HK-2 (cell line): ENCODE results near the gene RESP18.
A peak's percentile ranks its signal among the peaks of the same experiment; 100 is the strongest.

ENCODE experiments used
- DNase-seq: peaks from one replicate; pipeline ENCODE4 v3.0.0-alpha.2; 2018; ENCODE audit not compliant: unreplicated experiment

RESP18 gene

DNA sequence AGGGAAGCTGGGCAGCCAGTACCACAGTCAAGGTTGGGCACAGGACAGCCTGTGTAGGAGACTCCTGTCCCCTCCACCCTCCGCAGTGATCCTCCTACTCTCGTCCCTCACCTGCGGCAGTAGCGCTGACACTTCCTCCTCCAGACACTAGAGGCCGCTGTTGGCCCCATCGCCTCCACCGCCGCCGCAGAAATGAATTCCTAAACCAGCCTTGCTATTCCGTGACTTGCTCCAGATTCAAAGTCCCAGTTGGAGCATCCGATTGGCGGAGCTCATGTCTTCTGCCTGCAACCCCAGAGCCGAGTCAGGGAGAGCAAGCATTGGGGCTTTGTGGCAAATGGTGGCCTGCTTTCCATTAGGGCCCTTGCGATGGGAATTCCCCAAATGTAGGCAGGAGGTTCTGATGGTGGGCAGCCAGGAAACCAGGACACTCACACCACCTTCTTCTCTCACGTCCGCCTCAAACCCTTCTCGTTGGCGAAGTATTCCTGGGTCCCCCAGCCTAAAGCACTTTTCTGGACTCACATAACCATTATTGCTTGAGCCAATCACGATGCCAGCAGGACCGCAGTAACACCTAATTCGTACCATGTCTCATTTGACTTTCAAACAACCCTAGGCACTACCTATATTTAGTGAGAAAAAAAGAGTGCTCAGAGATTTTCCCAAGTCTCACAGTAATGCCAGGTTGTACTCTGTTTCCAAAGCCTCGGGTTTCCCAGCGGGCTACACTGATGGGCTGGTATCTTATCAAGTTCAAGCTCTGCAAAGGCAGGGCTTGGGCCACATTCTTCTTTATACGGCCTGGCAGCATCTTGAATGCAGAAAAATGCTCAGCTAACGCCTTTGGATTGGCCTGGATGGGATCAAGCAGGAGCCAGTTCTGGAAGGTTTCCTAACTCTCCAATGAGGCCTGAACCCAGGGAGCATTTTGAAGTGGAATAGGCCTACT, 54.6 kb downstream of the RESP18 start:
- DNase-seq = peak; percentile 89
